ENCODE measurements around the gene NKX6-2.

- TF ChIP-seq FOXM1 (IDR thresholded peaks at IDR 0.05; ENCODE audit: borderline replicate concordance, low read depth) (no peak), TEAD4 (IDR thresholded peaks at IDR 0.05) (no peak), EP300 (IDR thresholded peaks at IDR 0.05; ENCODE audit: borderline replicate concordance) (no peak), RAD21 (IDR thresholded peaks at IDR 0.05; ENCODE audit: low read depth) (no peak), CEBPB (IDR thresholded peaks at IDR 0.05) (no peak)
Observed at GRCh38 chr10:132783940-132784865, 1.7 kb downstream of the NKX6-2 start.

Measured in Ishikawa (cell line).